ENCODE results near the gene IDE. TPM values are rescaled to one million over a fixed set of nuclear protein-coding genes. Genes with fewer than 3 reads are reported as not detected.
A peak's percentile ranks its signal among the peaks of the same experiment; 100 is the strongest.
"Not testable (repeated sequence)": the region's sequence is repeated elsewhere in the genome, so short reads cannot be mapped to it uniquely, and the experiment has no call there.

Gene IDE
- total RNA-seq, 1 donor from 2014 or later, result 23.6 TPM

DNA sequence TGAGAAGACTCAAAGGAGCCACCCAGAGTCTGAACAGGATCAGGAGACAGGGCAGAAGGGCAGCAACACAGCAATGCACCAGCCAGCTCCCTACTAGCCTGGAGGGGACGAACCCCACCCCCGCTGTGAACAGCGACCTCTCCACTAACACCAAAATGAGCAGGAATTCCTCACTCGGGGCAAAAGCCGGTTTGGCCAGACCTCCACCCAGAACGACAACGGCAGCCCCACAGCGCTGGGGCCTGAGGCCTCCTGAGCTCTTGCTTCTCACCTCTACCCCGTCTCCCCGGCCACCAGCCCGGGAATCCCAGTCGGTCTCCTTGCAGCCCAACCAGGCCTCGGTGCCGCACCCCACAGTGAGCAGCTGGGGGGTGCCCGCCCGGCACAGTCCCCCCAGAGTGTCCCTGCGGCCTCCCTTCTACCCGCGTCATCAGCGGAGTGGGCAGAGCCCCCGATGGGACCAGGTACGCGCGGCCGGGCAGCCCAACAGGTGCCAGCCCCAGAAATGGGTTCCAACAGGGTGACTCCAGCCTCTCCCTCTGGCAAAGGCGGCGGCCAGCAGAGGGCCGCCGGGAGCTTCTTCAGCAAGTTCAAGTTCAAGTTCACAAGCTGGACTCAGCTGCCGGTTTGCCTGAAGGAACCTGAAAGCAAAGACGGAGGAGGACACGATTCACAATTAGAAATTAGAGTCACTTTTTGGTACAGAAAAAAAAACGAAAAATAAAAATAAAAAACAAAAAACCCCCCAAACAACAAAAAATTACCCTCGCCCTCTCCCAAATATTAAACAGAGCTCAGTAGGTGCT lies 153.9 kb downstream of the IDE start:
- DNase-seq (ENCODE audit: low read depth in 2 of 2), result peak in 1 of 2 donors; percentile 35

DNA sequence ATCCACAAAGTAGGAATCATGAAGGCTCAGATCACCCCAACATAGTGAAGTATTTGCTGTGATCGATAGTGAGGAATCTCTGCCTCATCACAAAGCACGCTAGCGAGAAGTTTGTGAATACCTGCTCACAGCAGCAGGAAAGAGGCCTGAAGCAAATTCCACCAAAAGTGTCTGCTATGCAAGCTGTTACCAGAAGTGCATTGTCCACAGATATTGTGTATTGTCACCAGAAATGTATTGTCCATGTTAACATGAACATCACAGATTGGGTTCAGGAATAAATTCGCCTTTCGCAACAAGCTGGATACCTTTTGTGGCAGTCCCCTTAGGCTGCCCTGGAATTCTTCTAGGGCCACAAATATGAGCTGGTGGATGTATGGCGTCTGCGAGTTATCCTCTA lies 155.0 kb downstream of the IDE start:
- DNase-seq (ENCODE audit: low read depth in 2 of 2), result no peak

DNA sequence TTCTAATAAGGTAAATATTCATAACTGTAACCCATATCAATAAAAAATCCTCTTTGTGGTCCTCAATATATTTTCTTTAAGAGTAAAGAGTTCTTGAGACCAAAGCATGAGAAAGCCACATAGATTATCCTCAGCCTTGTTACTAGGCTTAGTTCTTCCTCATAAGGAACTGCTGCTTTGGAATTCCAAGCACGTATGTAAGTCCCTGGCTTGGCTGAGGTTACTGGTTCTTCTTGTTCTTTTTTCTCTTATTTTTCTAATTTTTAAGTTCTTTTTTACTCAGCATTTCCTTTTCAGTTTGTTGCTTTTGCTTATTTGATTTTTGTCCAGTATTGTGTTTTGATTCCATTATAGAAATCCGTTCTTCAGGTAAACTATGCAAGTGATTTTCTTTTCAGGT lies 155.7 kb downstream of the IDE start:
- DNase-seq (ENCODE audit: low read depth in 2 of 2), result no peak

DNA sequence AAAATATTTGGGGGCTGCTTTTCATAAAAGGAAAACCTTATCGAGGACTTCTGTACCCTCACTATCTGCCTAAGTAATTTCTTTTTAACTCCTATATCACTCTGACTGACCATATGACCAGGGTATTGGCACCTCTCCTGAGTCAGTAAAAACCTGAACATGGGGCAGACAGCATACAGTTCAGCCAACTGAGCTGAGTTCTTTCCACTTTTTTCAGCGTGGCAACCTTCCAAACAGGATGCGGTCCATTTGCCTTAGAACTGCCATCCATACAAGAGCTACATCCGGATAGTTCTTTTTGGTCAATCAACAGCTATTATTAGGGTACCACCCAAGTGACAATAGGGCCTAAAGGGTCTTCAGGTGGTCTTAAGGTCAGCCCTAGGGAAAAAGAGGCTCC lies 160.4 kb downstream of the IDE start:
- peak; percentile 48 to 50 for DNase-seq (ENCODE audit: low read depth in 2 of 2)

DNA sequence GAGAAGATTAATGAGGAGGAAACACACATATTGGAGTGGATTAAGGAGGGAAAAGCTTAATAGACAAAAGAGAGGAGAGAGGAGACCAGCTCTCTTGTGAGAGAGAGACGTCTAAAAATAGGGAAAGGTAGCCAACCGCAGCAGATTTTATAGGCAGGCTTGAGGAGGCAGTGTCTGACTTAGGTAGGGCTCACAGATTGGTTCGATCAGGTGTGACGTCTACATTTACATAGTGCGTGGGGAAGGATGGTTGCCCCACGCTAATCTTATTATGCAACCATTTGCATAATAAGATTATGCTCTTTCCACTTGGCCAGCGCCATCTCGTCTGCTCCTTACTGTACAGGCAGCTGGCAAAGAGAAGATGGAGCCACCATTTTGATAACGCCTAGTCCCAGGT lies 160.9 kb downstream of the IDE start:
- DNase-seq (ENCODE audit: low read depth in 2 of 2), result no peak

DNA sequence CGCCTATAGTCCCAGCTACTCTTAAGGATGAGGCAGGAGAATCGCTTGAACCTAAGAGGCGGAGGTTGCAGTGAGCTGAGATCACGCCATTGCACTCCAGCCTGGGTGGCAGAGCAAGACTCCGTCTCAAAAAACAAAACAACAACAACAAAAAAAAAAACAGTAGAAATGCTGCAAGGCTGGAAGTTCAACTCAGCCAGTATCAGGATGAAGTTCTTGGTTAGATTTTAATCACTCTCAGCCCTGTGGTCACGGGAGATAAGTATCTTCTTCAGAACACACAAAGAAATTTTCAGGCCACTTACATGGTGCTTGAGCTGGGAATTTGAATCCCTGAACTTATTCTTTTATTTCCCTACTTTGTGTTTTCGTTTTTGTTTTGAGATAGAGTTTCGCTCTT lies 162.5 kb downstream of the IDE start:
- DNase-seq (ENCODE audit: low read depth in 2 of 2), result no peak

DNA sequence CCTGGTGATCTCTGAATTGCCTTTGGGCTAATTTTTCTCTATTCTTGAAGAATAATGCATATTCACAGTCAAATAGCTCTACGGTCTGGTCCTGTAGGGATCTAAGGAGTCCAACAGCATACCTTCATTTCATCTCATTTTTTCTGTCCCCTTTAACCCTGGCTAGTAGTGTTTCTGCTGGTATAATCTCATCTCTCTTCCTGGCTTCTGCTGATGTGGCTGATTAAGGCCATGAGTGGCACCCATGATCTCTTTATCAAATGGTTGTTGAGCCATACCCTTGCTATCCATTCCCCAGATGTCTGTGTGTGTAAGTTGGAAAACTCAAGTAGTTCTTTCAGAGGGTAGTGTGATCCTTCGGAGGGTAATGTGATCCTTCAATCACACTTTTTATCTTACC lies 163.4 kb downstream of the IDE start:
- no peak for DNase-seq (ENCODE audit: low read depth in 2 of 2)

DNA sequence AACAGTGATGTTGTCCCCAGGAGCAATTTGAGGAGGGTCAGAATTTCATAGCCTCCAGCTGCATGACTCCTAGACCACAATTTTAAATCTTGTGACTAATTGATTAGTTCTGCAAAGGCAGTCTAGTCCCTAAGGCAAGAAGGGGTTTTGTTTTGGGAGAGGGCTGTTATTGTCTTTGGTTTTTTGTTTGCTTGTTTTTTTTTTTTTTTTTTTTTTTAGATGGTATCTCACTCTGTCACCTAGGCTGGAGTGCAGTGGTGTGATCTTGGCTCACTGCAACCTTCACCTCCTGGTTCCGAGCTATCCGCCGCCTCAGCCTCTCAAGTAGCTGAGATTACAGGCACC lies 165.9 kb downstream of the IDE start:
- no peak for DNase-seq (ENCODE audit: low read depth in 2 of 2)

DNA sequence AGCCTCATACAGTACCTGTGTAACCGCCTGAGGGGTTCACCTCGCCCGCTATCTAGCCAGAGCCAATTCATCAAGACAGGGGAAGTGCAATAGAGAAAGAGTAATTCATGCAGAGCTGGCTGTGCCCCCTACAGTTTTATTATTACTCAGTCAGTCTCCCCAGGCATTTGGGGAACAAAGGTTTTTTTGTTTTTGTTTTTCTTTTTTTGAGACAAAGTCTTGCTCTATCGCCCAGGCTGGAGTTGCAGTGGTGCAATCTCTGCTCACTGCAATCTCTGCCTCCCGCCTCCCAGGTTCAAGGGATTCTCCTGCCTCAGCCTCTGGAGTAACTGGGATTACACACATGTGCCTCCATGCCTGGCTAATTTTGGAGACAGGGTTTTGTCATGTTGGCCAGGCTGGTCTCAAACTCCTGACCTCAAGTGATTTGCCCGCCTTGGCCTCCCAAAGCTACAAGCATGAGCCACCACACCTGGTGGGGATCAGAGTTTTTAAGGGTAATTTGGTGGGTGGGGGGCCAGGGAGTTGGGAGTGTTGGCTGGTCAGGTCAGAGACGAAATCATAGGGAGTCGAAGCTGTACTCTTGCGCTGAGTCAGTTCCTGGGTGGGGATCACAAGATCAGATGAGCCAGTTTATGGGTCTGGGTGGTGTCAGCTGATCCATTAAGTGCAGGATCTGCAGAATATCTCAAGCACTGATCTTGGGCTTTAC lies 166.4 kb downstream of the IDE start:
- no peak for DNase-seq (ENCODE audit: low read depth in 2 of 2)

DNA sequence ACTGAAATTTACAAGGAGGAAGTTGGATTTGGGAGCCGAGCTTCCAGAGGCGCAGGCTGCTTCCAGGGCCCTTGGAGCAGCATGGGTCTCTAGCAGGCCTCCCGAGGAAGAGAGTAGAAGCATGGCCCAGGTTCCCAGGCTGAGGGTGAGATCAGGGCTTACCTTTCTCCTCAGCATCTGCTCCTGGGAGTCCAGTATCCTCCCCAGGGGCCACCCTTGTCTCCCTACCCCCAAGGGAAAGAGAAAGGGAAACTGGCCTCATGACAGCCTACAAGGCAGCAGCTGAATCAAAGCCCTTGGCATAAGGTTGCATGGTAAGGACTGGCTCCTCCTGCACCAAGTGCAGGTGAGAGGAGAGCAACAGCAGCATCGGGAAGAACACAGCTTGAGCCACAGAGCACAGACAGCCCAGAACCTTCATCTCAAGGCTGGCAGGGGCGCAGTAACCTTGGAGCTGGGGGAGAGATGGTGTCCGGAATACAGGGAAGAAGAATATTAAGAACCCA lies 168.4 kb downstream of the IDE start:
- DNase-seq (ENCODE audit: low read depth in 2 of 2), result no peak

DNA sequence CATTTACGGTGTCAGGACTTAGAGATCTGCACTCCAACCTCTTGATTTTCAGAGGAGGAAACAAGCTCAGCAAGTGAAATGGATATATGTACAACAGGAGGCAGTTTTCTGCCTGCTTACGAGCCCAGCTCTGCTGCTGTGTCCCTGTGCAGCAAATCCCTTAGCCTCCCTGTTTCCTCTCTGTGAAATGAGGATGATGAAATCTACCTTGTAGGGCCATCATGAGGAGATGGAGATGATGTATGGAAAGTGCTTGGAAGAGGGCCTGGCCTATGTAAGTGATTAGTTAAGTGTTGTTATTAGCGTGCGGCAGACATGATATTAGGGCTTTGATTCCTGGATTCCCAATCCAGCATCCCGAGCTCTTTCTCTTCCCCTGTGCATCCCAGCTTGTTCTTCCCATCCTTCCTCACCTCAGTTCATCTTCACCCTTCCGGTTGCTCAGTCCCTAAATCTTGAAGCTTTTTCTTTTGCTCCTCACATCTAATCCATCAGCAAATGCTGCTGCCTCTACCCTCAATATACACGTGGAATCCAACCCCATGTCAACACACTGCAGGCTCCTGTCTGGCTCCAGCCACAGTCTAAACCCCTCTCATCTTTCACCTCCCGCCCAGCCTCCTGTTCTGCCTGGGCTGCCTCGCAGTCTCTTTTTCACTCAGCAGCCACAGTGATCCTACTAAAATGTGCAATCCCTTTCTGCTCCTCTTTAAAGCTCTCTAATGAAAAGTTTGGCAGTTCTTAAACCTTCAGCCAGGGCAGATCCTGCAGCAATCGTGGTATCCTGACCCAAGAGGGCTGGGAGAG lies 169.1 kb downstream of the IDE start:
- DNase-seq (ENCODE audit: low read depth in 2 of 2), result no peak

DNA sequence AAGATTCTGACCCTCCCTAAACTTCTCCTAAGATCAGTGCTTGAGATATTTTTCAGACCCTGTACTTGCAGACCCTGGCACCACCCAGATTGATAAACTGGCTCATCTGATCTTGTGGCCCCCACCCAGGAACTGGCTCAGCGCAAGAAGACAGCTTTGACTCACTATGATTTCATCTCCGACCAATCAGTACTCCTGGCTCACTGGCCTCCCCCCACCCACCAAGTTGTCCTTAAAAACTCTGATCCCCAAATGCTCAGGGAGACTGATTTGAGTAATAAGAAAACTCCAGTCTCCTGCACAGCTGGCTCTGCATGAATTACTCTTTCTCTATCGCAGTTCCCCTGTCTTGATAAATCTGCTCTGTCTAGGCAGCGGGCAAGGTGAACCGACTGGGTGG lies 171.7 kb downstream of the IDE start:
- not testable (repeated sequence) for DNase-seq (ENCODE audit: low read depth in 2 of 2)

Other genes with a start within 250 kb of the IDE start
- 6.7 and 18.5 TPM in 2 replicates for gene KIF11, start 19.0 kb upstream of the IDE start, total RNA-seq
- gene HHEX, start 115.9 kb upstream of the IDE start, total RNA-seq, result 36.8 and 62.8 TPM in 2 replicates